CMK (cell line): ENCODE data around the gene PABPN1L.

ENCODE experiments used
- DNase-seq: peaks from one replicate; pipeline ENCODE4 v3.0.0-alpha.2; 2010; ENCODE audit warnings: low read depth

The PABPN1L gene

GRCh38 chr16:88883117-88883895 is 16.8 kb upstream of the PABPN1L start:
- DNase-seq = no peak

DNA sequence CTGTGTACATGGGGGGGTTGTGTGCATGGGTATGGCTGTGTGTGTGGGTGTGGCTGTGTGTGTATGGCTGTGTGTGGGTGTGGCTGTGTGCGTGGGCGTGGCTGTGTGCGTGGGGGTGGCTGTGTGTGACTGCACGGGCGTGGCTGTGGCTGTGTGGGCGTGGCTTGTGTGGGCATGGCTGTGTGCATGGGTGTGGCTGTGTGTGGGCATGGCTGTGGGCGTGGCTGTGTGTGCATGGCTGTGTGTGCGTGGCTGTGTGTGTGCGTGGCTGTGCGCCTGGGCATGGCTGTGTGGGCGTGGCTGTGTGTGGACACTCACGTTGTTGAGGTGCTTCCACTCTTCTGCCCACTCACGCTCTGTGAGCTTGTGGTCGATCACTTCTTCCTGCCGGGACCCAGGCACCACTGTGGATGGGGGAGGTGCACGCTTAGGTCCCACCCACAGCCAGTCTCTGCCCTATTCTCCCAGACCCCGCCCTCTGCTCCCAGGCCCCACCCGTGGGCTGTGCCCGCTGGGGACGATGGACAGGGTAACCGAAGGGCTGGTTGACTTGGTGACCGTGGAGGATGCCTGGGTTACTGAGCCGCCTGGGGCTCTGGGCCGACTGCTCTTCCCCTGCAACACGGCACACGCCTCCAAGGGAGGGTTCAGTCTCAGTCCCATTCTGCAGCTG is 16.0 kb upstream of the PABPN1L start:
- peak; percentile 83 for DNase-seq

GRCh38 chr16:88881675-88882357 is 15.4 kb upstream of the PABPN1L start:
- no peak for DNase-seq

- no peak for DNase-seq
Observed at GRCh38 chr16:88881007-88881615, 14.7 kb upstream of the PABPN1L start.

DNA sequence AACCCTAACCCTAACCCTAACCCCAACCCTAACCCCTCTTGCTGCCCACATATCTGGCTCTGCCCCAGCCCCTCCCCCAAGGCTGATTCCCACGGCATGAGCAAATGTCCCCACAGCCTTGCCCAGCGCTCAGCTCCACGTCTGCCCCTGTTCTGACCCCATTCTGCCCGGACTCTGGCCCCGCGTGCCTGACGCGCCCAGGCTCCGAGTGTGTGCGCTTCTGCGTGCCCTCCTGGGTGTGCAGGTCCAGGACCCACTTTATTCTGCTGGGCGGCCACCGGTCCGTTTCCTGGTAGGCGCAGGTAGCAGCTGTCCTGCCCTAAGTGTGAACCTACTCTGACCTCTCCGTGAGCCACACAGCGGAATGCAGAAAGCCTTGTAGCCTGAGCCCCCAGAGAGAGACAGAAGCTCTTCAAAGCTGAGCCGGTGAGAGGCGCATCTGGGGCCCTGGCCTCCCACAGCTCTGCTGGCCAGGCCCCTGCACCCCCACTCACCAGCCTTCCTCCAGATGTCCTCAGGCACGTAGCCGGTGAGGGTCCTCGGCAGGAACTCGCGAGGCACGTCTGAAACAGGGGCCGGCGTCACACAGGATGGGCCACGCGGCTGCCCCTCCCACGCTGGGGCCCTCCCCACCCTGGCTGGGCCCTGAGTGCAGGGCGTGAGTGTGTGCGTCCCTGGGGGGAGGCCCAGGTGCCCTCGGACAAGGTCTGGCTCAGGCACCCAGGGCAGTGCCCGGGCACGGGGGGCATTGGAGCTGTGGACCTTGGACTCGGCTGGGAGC is 14.0 kb upstream of the PABPN1L start:
- no peak for DNase-seq

DNA sequence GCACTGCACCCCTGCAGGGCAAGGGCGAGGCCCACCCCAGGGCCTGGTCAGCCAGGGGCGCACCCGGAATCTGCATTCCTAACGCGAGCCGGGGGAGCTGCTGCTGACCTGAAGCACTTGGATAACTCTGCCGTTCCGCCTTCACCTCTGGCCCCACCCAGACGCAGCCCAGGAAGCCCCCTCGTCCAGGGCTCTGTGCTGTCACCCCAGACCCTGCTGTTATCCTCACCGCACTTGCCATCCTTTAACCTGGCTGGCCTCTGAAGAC is 13.3 kb upstream of the PABPN1L start:
- no peak for DNase-seq

DNA sequence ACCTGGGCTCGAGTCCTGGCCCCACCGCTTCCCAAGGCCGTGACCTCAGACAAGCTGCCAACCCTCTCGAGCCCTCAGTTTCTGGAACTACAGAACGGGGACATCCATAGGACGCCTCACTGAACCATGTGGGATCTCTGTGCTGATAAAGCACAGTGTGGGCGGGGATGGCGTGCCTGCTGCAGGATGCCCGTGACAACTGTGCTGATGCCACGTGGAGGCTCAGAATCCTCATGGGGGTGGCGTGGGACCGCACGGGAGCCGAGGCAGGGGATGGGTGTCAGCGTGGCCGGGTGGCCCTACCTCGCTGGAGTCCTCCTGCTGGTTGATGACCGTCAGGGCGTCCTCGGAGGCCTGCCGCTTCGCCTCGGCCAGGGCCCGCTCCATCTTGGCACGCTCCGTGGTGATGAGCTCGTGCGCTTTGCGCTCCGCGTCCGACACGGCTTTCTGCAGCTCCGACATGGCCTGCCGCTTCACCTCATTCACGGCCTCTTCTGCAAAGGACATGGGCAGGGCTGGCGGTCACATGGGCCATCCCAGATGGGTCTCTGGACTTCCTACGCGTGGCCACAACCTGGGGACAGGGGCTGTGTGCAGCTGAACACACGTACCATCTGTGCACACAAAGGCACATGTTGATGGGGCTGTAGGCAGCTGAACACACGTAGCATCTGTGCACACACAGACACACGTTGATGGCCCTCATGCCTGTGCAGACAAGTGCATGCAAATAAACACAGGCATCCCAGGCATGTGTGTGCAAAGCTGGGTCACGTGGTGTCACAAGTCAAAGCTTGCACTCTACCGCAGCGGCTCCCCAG is 12.7 kb upstream of the PABPN1L start:
- DNase-seq = no peak

GRCh38 chr16:88878356-88878755 is 11.9 kb upstream of the PABPN1L start:
- DNase-seq = no peak

GRCh38 chr16:88877564-88878289 is 11.3 kb upstream of the PABPN1L start:
- DNase-seq = no peak

DNA sequence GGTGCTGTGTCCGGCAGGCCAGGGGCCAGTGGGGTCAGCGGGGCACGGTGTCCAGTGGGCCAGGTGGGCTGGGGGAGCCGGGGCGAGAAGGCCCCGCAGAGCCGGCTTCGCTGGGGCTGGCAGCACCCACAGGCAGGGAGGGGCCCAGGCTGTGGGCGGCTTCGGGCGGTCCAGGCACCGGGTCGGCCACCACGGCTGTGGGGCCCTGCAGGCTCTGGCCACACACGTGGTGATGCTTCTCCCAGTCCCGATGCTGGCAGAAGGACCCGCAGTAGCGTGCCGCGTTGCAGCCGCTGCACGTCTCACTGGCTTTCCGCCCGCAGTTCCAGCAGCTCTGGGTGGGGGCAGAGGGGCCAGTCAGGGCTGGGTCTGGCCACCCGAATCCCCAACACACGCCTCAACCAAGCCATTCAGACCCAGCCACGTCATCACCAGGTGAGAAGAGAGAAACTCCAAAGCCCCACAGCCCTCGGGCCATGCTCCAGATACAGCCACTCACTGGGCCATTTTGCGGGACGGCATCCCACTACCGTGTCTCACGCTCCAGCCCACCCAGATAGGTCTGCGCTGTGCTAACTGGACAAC is 10.6 kb upstream of the PABPN1L start:
- DNase-seq = no peak

GRCh38 chr16:88875703-88876234 is 9.3 kb upstream of the PABPN1L start:
- no peak for DNase-seq

DNA sequence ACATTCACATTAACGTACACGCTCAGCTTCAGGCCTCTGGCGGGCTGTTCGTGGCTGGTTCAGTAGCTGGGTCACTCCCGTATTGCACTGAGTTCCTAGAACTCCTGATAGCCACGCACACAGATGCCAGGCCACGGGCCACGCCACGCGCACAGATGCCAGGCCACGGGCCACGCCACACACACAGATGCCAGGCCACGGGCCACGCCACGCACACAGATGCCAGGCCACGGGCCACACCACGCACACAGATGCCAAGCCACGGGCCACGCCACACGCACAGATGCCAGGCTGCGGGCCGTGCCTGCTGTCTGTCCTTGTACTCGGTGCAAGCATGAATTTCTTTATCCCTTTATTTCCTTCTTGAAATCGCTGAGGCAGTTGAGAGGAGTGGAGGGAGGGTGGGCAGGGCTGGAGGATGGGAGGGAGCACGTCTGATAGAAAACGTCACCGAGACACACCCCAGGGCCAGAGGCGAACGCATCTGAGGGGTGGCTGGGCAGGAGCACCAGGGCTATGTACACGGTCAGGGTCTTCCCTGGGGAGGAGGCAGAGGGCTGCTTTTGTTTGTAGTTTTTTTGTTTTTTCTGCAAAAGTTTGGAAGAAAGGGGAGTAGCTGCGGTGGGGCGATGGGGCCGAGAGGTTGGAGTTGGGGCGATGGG is 8.6 kb upstream of the PABPN1L start:
- no peak for DNase-seq

- DNase-seq = no peak
Observed at GRCh38 chr16:88872650-88873331, 6.3 kb upstream of the PABPN1L start.

- DNase-seq = no peak
Observed at GRCh38 chr16:88871730-88872416, 5.4 kb upstream of the PABPN1L start.

- no peak for DNase-seq
Observed at GRCh38 chr16:88871349-88871702, 4.9 kb upstream of the PABPN1L start.

- no peak for DNase-seq
Observed at GRCh38 chr16:88870608-88871348, 4.3 kb upstream of the PABPN1L start.

- DNase-seq = no peak
Observed at GRCh38 chr16:88869673-88869980, 3.2 kb upstream of the PABPN1L start.
